Neuronal stem cell (in vitro differentiated cells): ENCODE data around the gene CFL2.
"Not testable (repeated sequence)": the region's sequence is repeated elsewhere in the genome, so short reads cannot be mapped to it uniquely, and the experiment has no call there.

Source experiments
- DNase-seq: peaks from one replicate; pipeline ENCODE4 v3.0.0-alpha.2; 2013; ENCODE audit warnings: low spot score
- H2AFZ ChIP-seq: one replicate; pipeline ENCODE4 v1.6.1; 2013; ENCODE audit warnings: mild to moderate bottlenecking, low read length, inconsistent platforms
- H2AK5ac ChIP-seq: 2 replicates; pipeline ENCODE4 v1.6.1; 2013; ENCODE audit warnings: low read depth, mild to moderate bottlenecking, inconsistent platforms, low read length, moderate library complexity, mixed read lengths
- H2BK120ac ChIP-seq: 2 replicates; pipeline ENCODE4 v1.6.1; 2013; ENCODE audit warnings: low read depth, mild to moderate bottlenecking, inconsistent platforms, low read length, moderate library complexity, mixed read lengths
- H2BK12ac ChIP-seq: one replicate; pipeline ENCODE4 v1.6.1; 2013; ENCODE audit warnings: low read length, inconsistent platforms
- H2BK15ac ChIP-seq: 2 replicates; pipeline ENCODE4 v1.6.1; 2013; ENCODE audit warnings: mild to moderate bottlenecking, low read length, inconsistent platforms, mixed read lengths
- H2BK5ac ChIP-seq: one replicate; pipeline ENCODE4 v1.6.1; 2013; ENCODE audit warnings: inconsistent platforms, mild to moderate bottlenecking, low read length, moderate library complexity
- H3K14ac ChIP-seq: one replicate; pipeline ENCODE4 v1.6.1; 2013; ENCODE audit warnings: low read length, inconsistent platforms
- H3K18ac ChIP-seq: 2 replicates; pipeline ENCODE4 v1.6.1; 2013; ENCODE audit warnings: low read length, inconsistent platforms
- H3K23ac ChIP-seq: 2 replicates; pipeline ENCODE4 v1.6.1; 2013; ENCODE audit warnings: low read depth, mild to moderate bottlenecking, mixed read lengths, low read length, inconsistent platforms; ENCODE audit not compliant: poor library complexity
- H3K27ac ChIP-seq: replicated peaks from 3 replicates; pipeline ENCODE4 v1.5.1; 2013; ENCODE audit warnings: low read length, inconsistent platforms
- H3K27me3 ChIP-seq, 3 experiments: 2 replicates each; pipeline ENCODE4 v1.6.1; 2013; ENCODE audit warnings: low read length in 3 of 3, mild to moderate bottlenecking in 2 of 3, inconsistent platforms in 1 of 3, low read depth in 1 of 3, mixed read lengths in 1 of 3, moderate library complexity in 1 of 3; ENCODE audit not compliant: control insufficient read depth in 3 of 3, insufficient read depth in 3 of 3
- H3K36me3 ChIP-seq, 2 donors: replicated peaks in 1 of 2; 2 replicates each; pipeline ENCODE4 v1.6.1; 2013; ENCODE audit warnings: low read length in 2 of 2; ENCODE audit not compliant: control insufficient read depth in 2 of 2, insufficient read depth in 2 of 2
- H3K4ac ChIP-seq: 2 replicates; pipeline ENCODE4 v1.6.1; 2013; ENCODE audit warnings: inconsistent platforms, mild to moderate bottlenecking, low read length, moderate library complexity
- H3K4me1 ChIP-seq, 2 donors: 1 replicate in 1 of 2; 2 replicates in 1 of 2; pipeline ENCODE4 v1.6.1; 2013; ENCODE audit warnings: low read length in 2 of 2, low read depth in 1 of 2; ENCODE audit not compliant: control insufficient read depth in 2 of 2, insufficient read depth in 1 of 2
- H3K4me2 ChIP-seq: one replicate; pipeline ENCODE4 v1.6.1; 2013; ENCODE audit warnings: mild to moderate bottlenecking, low read length, inconsistent platforms; ENCODE audit not compliant: insufficient read depth, poor library complexity, severe bottlenecking
- H3K4me3 ChIP-seq, 2 donors: 2 replicates each; pipeline ENCODE4 v1.5.1; 2013; ENCODE audit warnings: low read length in 2 of 2, mild to moderate bottlenecking in 2 of 2, inconsistent platforms in 1 of 2, moderate library complexity in 1 of 2
- H3K79me1 ChIP-seq: one replicate; pipeline ENCODE4 v1.6.1; 2013; ENCODE audit warnings: low read depth, mild to moderate bottlenecking, inconsistent platforms, low read length, moderate library complexity
- H3K9ac ChIP-seq: one replicate; pipeline ENCODE4 v1.6.1; 2013; ENCODE audit warnings: mild to moderate bottlenecking, low read depth, low read length, inconsistent platforms; ENCODE audit not compliant: poor library complexity
- H3K9me3 ChIP-seq, 2 donors: replicated peaks in 1 of 2; 2 replicates each; pipeline versions ENCODE3 to v1.6.1; 2013; ENCODE audit warnings: low read length in 2 of 2, mild to moderate bottlenecking in 2 of 2, inconsistent platforms in 1 of 2, low read depth in 1 of 2, mixed read lengths in 1 of 2, moderate library complexity in 1 of 2; ENCODE audit not compliant: control insufficient read depth in 2 of 2, insufficient read depth in 1 of 2
- H4K8ac ChIP-seq: one replicate; pipeline ENCODE4 v1.6.1; 2013; ENCODE audit warnings: low read depth, mild to moderate bottlenecking, inconsistent platforms, low read length, moderate library complexity
- H4K91ac ChIP-seq: one replicate; pipeline ENCODE4 v1.6.1; 2013; ENCODE audit warnings: low read length, low read depth, mild to moderate bottlenecking, inconsistent platforms; ENCODE audit not compliant: poor library complexity
- WGBS, 2 donors: extraction: QIAGEN DNeasy Blood & Tissue Kit; methylation state at CpG; one replicate each; pipeline ENCODE4 v1.1.7; 2013; ENCODE audit warnings: missing lambda C conversion rate in 2 of 2, mixed read lengths in 1 of 2; ENCODE audit not compliant: insufficient read length in 2 of 2, insufficient replicate concordance in 1 of 2; ENCODE audit errors: extremely low coverage in 2 of 2; 5-methylcytosine and 5-hydroxymethylcytosine counted together

Gene CFL2

DNA sequence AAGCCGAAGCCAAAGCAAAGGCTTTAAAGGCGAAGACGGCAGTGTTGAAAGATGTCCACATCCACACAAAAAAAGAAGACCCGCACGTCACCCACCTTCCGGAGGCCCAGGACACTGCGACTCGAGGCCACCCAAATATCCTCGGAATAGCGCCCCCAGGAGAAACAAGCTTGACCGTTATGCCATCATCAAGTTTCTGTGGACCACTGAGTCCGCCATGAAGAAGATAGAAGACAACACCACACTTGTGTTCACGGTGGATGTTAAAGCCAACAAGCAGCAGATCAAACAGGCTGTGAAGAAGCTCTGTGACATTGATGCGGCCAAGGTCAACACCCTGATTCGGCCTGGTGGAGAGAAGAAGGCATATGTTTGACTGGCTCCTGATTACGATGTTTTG is 20.2 kb downstream of the CFL2 start:
- not testable (repeated sequence) for H2BK12ac ChIP-seq, H3K4me2 ChIP-seq, H3K27ac ChIP-seq, H3K79me1 ChIP-seq, H3K9me3 ChIP-seq, H3K18ac ChIP-seq, DNase-seq, H4K91ac ChIP-seq, H2BK15ac ChIP-seq, H2BK120ac ChIP-seq, H3K4me1 ChIP-seq, H3K14ac ChIP-seq, H3K4ac ChIP-seq, H4K8ac ChIP-seq, H3K23ac ChIP-seq, H2AK5ac ChIP-seq, H3K4me3 ChIP-seq, H2BK5ac ChIP-seq, H3K27me3 ChIP-seq, H2AFZ ChIP-seq, H3K36me3 ChIP-seq, H3K9ac ChIP-seq
- WGBS, 2 donors, result no CpG with 5 or more reads among the region's 16 CpGs

DNA sequence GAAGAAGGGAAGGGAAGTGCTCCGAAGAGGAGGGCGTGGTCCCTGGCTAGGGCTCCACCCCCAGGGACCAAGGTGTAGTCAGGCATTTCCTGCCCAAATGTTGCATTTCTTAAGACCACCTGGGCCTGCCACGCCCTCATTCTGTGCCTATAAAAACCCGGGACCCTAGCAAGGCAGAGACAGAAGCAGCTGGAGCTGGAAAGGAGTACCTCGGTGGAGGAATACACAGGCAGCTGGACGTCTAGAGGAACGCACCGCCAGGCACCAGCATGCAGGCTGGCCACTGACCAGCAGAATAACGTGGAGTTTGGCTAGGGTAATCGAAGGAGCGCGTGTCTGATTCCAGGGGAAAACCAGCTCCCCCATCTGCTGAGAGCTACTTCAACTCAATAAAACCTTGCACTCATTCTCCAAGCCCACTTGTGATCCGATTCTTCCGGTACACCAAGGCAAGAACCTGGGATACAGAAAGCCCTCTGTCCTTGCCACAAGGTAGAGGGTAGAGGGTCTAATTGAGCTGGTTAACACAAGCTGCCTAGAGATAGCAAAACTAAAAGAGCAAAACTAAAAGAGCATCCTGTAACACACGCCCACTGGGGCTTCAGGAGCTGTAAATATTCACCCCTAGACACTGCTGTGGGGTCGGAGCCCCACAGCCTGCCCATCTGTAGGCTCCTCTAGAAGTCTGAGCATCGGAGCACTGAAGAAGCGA is 21.0 kb downstream of the CFL2 start:
- Histone ChIP-seq H3K9me3 (no peaks in the 10 kb centered on the region), H2BK15ac (no peak overlapping the region), H3K4me2 (no peak overlapping the region), H2BK120ac (no peak overlapping the region), H4K91ac (no peak overlapping the region), H3K79me1 (no peaks in the 10 kb centered on the region), H3K23ac (no peak overlapping the region), H3K18ac (no peak overlapping the region), H3K27ac (no peak overlapping the region), H3K4ac (no peak overlapping the region), H2BK12ac (no peak overlapping the region), H3K4me3 (no peak overlapping the region), H3K4me1 (no peaks in the 10 kb centered on the region), H3K9ac (no peak overlapping the region), H3K36me3 (no peaks in the 10 kb centered on the region), H3K27me3 (no peaks in the 10 kb centered on the region), H3K14ac (no peak overlapping the region), H4K8ac (no peak overlapping the region), H2AFZ (peak overlapping the region; percentile 84), H2AK5ac (no peak overlapping the region), H2BK5ac (no peak overlapping the region)
- no peak for DNase-seq
- WGBS, 2 donors, result no CpG with 5 or more reads among the region's 18 CpGs

DNA sequence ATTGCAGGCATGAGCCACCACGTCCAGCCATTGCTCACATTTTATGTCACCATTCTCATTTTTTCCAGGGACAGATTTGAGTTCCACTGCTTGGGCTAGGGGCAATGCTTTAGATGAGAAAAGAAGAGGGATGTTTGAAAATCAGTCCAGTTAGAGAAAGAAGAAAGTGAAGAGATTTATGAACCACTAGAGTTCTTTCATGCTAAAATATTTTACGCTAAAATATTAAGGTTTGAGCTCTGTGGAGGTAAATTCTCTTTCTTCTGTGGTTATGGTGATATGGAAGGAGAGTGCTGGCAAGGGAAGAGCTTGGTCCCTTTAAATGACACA is 21.5 kb downstream of the CFL2 start:
- no peaks in the 10 kb centered on the region for H3K4me1 ChIP-seq
- H3K14ac ChIP-seq, result no peak overlapping the region
- no peak overlapping the region for H3K4ac ChIP-seq
- H3K79me1 ChIP-seq, result no peaks in the 10 kb centered on the region
- H2BK120ac ChIP-seq, result no peak overlapping the region
- no peak overlapping the region for H3K18ac ChIP-seq
- H3K9me3 ChIP-seq, result no peaks in the 10 kb centered on the region
- no peak overlapping the region for H4K8ac ChIP-seq
- no peak overlapping the region for H2BK12ac ChIP-seq
- no peak overlapping the region for H3K4me3 ChIP-seq
- no peak overlapping the region for H2AK5ac ChIP-seq
- no peak overlapping the region for H2BK15ac ChIP-seq
- no CpG with 5 or more reads among the region's 2 CpGs for WGBS, 2 donors
- H4K91ac ChIP-seq, result no peak overlapping the region
- H2BK5ac ChIP-seq, result no peak overlapping the region
- no peak for DNase-seq
- H3K23ac ChIP-seq, result no peak overlapping the region
- no peaks in the 10 kb centered on the region for H3K36me3 ChIP-seq
- H3K27ac ChIP-seq, result no peak overlapping the region
- H3K9ac ChIP-seq, result no peak overlapping the region
- H3K27me3 ChIP-seq, result no peaks in the 10 kb centered on the region
- peak overlapping the region; percentile 84 for H2AFZ ChIP-seq
- no peak overlapping the region for H3K4me2 ChIP-seq

DNA sequence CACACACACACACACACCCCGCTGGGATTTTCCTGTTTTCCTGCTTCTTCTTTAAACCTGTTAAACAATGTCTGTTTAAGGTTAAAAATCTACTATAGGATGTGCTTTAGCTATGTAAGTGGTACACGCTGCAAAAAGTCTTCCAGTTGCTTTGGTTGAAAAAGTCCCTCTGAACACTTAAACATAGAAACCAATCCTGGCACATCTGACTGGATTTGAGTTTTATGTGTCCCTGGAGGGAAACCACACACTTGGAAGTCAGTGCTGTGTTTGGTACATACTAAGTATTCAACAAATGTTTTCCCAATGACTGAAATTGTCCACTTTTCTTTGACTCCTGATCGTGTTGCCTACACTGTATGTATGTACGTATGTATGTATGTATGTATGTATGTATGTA is 22.0 kb downstream of the CFL2 start:
- Histone ChIP-seq H2BK15ac (no peak overlapping the region), H2AK5ac (no peak overlapping the region), H3K36me3 (no peaks in the 10 kb centered on the region), H3K27ac (no peak overlapping the region), H3K4me2 (no peak overlapping the region), H3K23ac (no peak overlapping the region), H4K8ac (no peak overlapping the region), H3K4me1 (no peaks in the 10 kb centered on the region), H3K9me3 (no peaks in the 10 kb centered on the region), H2BK120ac (no peak overlapping the region), H3K4me3 (no peak overlapping the region), H2AFZ (no peak overlapping the region), H3K79me1 (no peaks in the 10 kb centered on the region), H3K18ac (no peak overlapping the region), H2BK12ac (no peak overlapping the region), H3K4ac (no peak overlapping the region), H3K27me3 (peaks cover 0 to 3% (median 0%) of the 10 kb centered on the region in 3 experiments), H2BK5ac (no peak overlapping the region), H3K9ac (no peak overlapping the region), H4K91ac (no peak overlapping the region), H3K14ac (no peak overlapping the region)
- DNase-seq, result no peak
- WGBS, 2 donors, result no CpG with 5 or more reads among the region's 4 CpGs
